HepG2 (cell line): ENCODE measurements around the gene POLE3. TPM values are rescaled to one million over a fixed set of nuclear protein-coding genes. Genes with fewer than 3 reads are reported as not detected.
A peak's percentile ranks its signal among the peaks of the same experiment; 100 is the strongest.

Source experiments
- BRD4 ChIP-seq: sonication (generic); formaldehyde crosslinking; IDR thresholded peaks from 2 replicates; pipeline ENCODE4 v1.4.0; 2020; ENCODE audit warnings: missing genetic modification reagents
- DBP ChIP-seq: sonication (generic); formaldehyde crosslinking; IDR thresholded peaks from 2 replicates; pipeline ENCODE4 v1.4.0; 2020; ENCODE audit warnings: missing genetic modification reagents; ENCODE audit errors: not compliant biosample characterization
- EHMT2 ChIP-seq: fragments of 200-600 bp; sonication (generic); IDR thresholded peaks from 2 replicates; pipeline ENCODE4 v1.7.0; 2017; ENCODE audit warnings: antibody characterized with exemption, low read depth, low read length, borderline replicate concordance
- HNRNPK ChIP-seq: fragments of 200-400 bp; formaldehyde crosslinking; IDR thresholded peaks from 2 replicates; pipeline ENCODE4 v1.6.1; 2018; ENCODE audit warnings: low read length, low read depth, moderate library complexity, mild to moderate bottlenecking; ENCODE audit not compliant: poor library complexity, severe bottlenecking
- KAT8 ChIP-seq: IDR thresholded peaks from 2 replicates; pipeline ENCODE4 v1.6.1; 2016; ENCODE audit warnings: missing genetic modification reagents, missing compliant biosample characterization
- KDM5A ChIP-seq: fragments of 200-600 bp; sonication (generic); IDR thresholded peaks from 2 replicates; pipeline ENCODE4 v1.7.0; 2018; ENCODE audit warnings: antibody characterized with exemption, mild to moderate bottlenecking, low read length, borderline replicate concordance
- LBX2 ChIP-seq: sonication (generic); formaldehyde crosslinking; IDR thresholded peaks from 2 replicates; pipeline ENCODE4 v1.5.0; 2020; ENCODE audit warnings: missing genetic modification reagents, mild to moderate bottlenecking, borderline replicate concordance
- PHF8 ChIP-seq: sonication (generic); formaldehyde crosslinking; IDR thresholded peaks from 2 replicates; pipeline ENCODE4 v1.5.0; 2020; ENCODE audit warnings: missing genetic modification reagents
- PTBP1 ChIP-seq: fragments of 200-400 bp; formaldehyde crosslinking; IDR thresholded peaks from 2 replicates; pipeline ENCODE4 v1.6.1; 2018; ENCODE audit warnings: low read length, low read depth; ENCODE audit not compliant: poor library complexity, severe bottlenecking
- STAG1 ChIP-seq: sonication (generic); formaldehyde crosslinking; IDR thresholded peaks from 2 replicates; pipeline ENCODE4 v1.4.0; 2020; ENCODE audit warnings: missing genetic modification reagents
- ZBTB39 ChIP-seq: sonication (generic); formaldehyde crosslinking; IDR thresholded peaks from 2 replicates; pipeline ENCODE4 v1.5.0; 2020; ENCODE audit warnings: missing genetic modification reagents
- ZFP36 ChIP-seq: fragments of 150-350 bp; IDR thresholded peaks from 2 replicates; pipeline ENCODE4 v1.6.1; 2018; ENCODE audit warnings: borderline replicate concordance, low read length, low read depth; ENCODE audit not compliant: partially characterized antibody
- ZFP37 ChIP-seq: sonication (generic); formaldehyde crosslinking; IDR thresholded peaks from 2 replicates; pipeline ENCODE4 v1.4.0; 2020; ENCODE audit warnings: missing genetic modification reagents, borderline replicate concordance
- ZKSCAN1 ChIP-seq: fragments of 150-350 bp; IDR thresholded peaks from 2 replicates; pipeline ENCODE4 v1.6.1; 2014; ENCODE audit warnings: low read length
- ZNF20 ChIP-seq: sonication (generic); formaldehyde crosslinking; IDR thresholded peaks from 2 replicates; pipeline ENCODE4 v1.4.0; 2020; ENCODE audit warnings: mild to moderate bottlenecking, moderate library complexity, missing genetic modification reagents
- ZNF205 ChIP-seq: IDR thresholded peaks from 2 replicates; pipeline ENCODE4 v1.6.1; 2018; ENCODE audit warnings: missing biosample characterization, missing genetic modification reagents
- ZNF232 ChIP-seq: sonication (generic); formaldehyde crosslinking; IDR thresholded peaks from 2 replicates; pipeline ENCODE4 v1.4.0; 2020; ENCODE audit warnings: missing genetic modification reagents, borderline replicate concordance
- ZNF234 ChIP-seq: sonication (generic); formaldehyde crosslinking; conservative IDR thresholded peaks from 2 replicates; pipeline ENCODE4 v1.5.1; 2020; ENCODE audit warnings: mild to moderate bottlenecking, missing genetic modification reagents
- ZNF3 ChIP-seq: IDR thresholded peaks from 2 replicates; pipeline ENCODE4 v1.7.0; 2017; ENCODE audit warnings: inconsistent platforms
- ZNF350 ChIP-seq: sonication (generic); formaldehyde crosslinking; IDR thresholded peaks from 2 replicates; pipeline ENCODE4 v1.4.0; 2020; ENCODE audit warnings: mild to moderate bottlenecking, low read depth, missing genetic modification reagents, borderline replicate concordance
- ZNF724P ChIP-seq: sonication (generic); formaldehyde crosslinking; IDR thresholded peaks from 2 replicates; pipeline ENCODE4 v1.8.0; 2022; ENCODE audit warnings: missing genetic modification reagents, borderline replicate concordance
- polyA plus RNA-seq, 8 experiments: library from polyadenylated mRNA; depleted of rRNA in 3 of 8; stranded (reverse) in 7 of 8; unstranded in 1 of 8; fragments of >200 nt; fragmentation: Illumina TruSeq in 4 of 8; extraction: Trizol in 4 of 8; gene quantifications; 2 replicates each; pipeline versions ENCODE4 v1.2.1 to v1.2.3, GENCODE V29; 2011 to 2016; ENCODE audit warnings: low read depth in 4 of 8, missing spikeins in 1 of 8, mixed read lengths in 1 of 8; ENCODE audit not compliant: insufficient read depth in 1 of 8
- total RNA-seq, 5 experiments: library from RNA; depleted of rRNA; stranded (reverse); fragments of >200 nt; fragmentation: Illumina TruSeq; extraction: Trizol; gene quantifications; 2 replicates each; pipeline ENCODE4 v1.2.3, GENCODE V29; 2016; ENCODE audit warnings: low read depth in 1 of 5

Gene POLE3
- total and polyA plus RNA-seq, 2 of the 13 experiments (the other 11 are each of a cell fraction or from before 2014, with no cell fraction given): 36.0 to 77.2 TPM

- peak; percentile 66; the same call in 1 of the 2 replicates for TF ChIP-seq ZNF232 (CRISPR knock-in tag)
- peak; percentile 91 for TF ChIP-seq ZNF350 (CRISPR knock-in tag)
- TF ChIP-seq BRD4 (CRISPR knock-in tag): peak; percentile 71; the same call in 1 of the 2 replicates
- peak; percentile 78 for TF ChIP-seq STAG1 (CRISPR knock-in tag)
- no peak for TF ChIP-seq ZNF234
- peak; percentile 68 for TF ChIP-seq KAT8 (CRISPR knock-in tag)
- no peak for TF ChIP-seq EHMT2
- no peak for TF ChIP-seq DBP (CRISPR knock-in tag)
- TF ChIP-seq PHF8 (CRISPR knock-in tag): peak; percentile 75
- TF ChIP-seq KDM5A: peak; percentile 65; the same call in 1 of the 2 replicates
- no peak for TF ChIP-seq ZFP36
- no peak for TF ChIP-seq ZNF3 (CRISPR knock-in tag)
- TF ChIP-seq ZNF20 (CRISPR knock-in tag): no peak
- no peak for TF ChIP-seq ZNF724P (CRISPR knock-in tag)
- peak; percentile 86; the same call in 1 of the 2 replicates for TF ChIP-seq ZFP37 (CRISPR knock-in tag)
- peak; percentile 60; the same call in 1 of the 2 replicates for TF ChIP-seq LBX2
- TF ChIP-seq ZKSCAN1: no peak
- peak; percentile 63 for TF ChIP-seq HNRNPK
- no peak for TF ChIP-seq ZBTB39 (CRISPR knock-in tag)
- TF ChIP-seq PTBP1: no peak
- TF ChIP-seq ZNF205 (CRISPR knock-in tag): peak; percentile 82; the same call in 1 of the 2 replicates
Measured at GRCh38 chr9:113401027-113401792, 9.3 kb downstream of the POLE3 start, which contains the start of gene ALAD (continued).
